NCI-H1105 (cell line): Measurements from ENCODE around the gene JAKMIP1.

Experiments used
- DNase-seq: peaks from one replicate; lab custom pipeline; 2025; lab: John Stamatoyannopoulos, UW

JAKMIP1 gene

GRCh38 chr4:6095023-6095752 is 105.2 kb downstream of the JAKMIP1 start:
- DNase-seq, result no peak

- DNase-seq, result no peak
Measured at GRCh38 chr4:6093671-6094070, 106.7 kb downstream of the JAKMIP1 start.

GRCh38 chr4:6092971-6093370 is 107.4 kb downstream of the JAKMIP1 start:
- no peak for DNase-seq

GRCh38 chr4:6092131-6092530 is 108.2 kb downstream of the JAKMIP1 start:
- no peak for DNase-seq

DNA sequence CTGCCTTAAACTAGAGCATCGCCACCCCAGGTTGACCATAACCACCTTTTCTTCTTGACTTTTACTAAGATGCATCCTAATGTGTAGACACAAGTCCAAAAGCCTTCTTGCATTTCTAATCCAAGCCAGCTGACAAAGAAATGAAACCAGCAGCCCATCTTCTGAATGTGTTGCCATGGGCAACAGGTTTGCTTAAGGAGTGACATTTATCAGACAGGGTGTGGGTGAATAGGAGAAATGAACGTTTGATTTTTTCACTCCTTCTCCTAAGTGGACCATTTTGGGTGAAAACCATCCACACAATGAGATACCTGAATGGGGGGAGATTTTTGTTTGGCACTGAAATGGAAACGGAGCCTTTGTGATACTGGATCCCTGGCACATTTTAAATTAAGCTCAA is 109.4 kb downstream of the JAKMIP1 start:
- DNase-seq, result no peak

DNA sequence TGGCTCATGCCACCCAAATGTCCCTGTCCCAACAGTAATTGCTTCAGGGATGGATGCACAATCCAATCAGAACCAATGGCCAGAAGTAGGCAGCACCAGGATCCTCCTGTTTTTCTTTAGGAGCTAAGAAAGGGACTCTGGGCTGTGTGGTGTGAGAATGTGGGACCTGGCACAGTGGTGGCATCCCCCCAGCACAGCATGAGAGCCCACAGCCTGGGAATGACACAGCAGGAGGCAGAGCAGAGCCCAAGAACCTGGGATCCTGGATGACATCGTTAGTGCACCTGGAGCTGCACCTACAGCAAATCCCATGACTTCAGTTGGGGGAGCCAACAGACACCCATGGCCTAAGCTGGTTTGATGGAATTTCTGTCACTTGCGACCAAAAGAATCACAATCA is 111.4 kb downstream of the JAKMIP1 start:
- no peak for DNase-seq

DNA sequence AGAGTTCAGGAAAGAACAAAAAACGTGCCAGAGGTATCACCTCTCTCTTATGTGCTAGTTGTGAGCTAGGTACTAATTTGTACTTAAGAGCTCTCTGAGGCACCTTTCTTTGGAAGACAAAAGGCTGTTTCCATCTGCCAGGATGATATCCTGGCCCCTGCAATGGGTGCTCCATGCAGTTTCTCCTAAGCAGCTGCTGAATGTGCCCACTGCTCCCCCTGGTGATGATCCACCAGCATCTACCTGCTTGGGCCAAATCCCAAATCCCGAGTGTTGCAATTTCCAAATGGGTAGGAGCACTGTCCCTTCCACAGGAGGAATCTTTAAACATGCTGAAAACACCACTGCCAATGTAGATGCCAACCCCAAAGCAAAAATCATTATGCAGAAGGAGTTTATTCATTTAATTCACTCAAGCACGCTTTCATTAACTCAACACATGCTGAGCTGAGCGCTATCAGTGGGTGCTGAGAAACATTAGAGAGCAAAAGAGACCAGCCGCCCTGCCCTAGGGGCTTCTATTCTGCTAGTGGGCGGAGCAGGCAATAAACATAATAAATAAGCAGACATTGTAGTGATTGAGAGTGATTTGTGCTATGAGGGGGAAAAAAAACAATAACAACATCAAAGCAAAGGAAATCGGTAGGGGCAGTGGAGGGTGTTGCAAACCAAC is 112.5 kb downstream of the JAKMIP1 start:
- DNase-seq, result peak; percentile 40

DNA sequence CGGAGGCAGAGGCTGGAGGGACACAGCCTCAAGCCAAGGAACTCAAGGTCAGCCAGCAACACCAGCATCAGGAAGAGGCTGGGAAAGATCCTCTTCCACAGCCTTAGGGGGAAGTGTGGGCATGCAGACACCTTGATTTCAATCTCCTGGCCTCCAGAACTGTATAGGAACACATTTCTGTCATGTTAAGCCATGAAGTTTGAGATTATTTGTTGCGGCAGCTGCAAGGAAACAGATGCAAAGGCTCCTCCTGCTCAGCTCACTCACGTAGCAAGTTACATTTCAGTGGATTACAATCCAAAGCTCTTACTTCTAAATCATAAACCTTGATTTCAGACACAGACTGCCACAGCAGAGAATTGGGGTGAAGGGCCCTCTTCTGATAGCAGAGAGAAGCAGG is 113.5 kb downstream of the JAKMIP1 start:
- no peak for DNase-seq

GRCh38 chr4:6085691-6086628 is 114.4 kb downstream of the JAKMIP1 start:
- no peak for DNase-seq

DNA sequence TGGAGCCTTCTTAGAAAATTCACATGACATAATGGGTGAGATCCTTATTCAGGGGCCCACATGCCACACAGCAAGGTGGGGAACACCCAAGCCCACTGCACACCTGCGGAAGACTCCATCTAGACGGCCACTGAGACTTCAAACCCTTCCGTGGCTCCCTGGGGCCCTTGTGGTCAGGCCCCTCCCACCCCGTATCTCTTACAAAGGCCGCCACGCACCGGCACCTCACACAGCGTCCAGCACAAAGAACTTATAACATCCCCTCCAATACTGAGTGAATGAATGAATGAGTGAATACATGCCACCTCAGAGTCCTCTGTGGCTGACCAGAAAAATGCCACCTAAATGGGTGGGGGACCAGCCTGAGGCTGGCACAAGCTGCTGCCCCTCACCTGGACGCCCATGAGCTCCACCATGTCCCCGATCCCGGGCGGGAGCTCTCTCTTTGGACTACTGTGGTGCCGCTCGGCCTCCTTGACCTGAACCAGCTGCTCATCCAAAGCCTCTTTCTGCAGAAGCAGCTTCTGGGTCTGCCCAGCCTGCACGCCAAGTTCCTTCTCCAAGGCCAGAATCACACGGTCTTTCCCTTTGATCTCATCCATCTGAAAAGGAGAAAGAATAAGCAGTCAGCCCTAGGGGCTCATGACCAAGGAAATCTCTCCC is 115.2 kb downstream of the JAKMIP1 start:
- no peak for DNase-seq

DNA sequence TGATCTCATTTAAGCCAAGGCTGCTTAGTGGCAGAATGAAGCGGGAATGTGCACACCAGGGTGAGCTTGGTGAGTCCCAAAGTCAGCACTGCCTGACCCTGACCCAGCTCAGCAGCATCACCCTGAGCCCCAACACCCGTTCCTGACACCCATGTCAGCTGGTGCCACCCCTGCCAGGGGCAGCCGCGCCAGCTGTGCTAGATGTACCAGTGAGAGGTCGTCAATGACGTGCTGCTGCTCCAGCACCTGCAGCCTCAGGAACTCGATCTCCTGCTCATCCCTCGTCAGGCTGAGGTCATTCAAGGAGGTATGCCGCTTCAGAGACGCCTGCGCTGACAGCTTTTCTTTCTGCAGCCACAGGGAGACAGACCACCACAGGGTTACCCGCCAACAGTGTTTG is 120.4 kb downstream of the JAKMIP1 start:
- no peak for DNase-seq

- no peak for DNase-seq
Measured at GRCh38 chr4:6078560-6078959, 121.8 kb downstream of the JAKMIP1 start.

GRCh38 chr4:6076391-6076790 is 124.0 kb downstream of the JAKMIP1 start:
- no peak for DNase-seq

DNA sequence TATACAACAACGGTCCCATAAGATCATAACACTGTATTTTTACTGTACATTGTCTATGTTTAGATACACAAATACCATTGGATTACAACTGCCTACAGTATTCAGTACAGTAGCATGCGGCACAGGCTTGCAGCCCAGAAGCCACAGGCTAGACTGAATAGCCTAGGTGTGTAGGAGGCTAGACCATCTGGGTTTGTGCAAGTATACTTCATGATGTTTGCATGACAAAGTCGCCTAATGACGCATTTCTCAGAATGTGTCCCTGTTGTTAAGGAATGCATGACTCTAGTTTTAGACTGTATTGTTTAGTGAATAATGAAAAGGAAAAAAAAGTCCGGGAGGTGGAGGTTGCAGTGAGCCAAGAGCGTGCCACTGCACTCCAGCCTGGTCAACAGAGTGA is 125.6 kb downstream of the JAKMIP1 start:
- no peak for DNase-seq

DNA sequence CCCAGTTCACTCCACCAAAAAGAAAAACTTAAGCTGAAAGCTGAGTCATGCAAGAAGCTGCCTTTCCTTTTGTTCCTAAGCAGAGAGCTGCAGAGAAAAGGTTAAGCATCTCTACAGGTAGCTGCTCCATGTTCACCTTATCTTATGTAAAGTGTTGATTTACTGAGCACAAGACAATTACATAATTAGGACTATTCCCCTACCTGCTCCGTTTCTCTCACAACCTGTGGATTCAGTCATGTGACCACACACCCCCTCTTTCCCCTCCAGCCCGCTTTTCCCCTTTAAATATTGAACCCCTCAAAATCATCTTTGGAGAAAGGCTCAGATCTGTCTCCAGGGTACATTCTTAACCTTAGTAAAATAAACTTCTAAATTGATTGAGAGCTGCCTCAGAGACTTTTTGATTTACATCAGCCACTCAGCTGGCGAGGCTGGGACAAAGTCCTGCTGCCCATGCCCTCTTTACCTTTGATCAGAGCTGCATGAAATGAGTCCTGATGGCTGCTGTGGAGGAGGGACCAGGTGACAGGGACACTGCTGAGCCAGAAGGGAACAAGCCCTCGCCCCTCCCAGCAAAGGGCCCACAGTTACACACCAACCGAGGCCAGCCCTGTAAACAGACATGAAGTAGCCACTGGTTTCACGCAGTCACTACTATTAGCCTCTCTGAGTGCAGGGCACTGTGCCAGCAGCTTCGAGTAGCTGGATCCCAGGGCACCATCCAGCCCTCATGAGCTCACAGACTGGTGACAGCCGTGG is 128.2 kb downstream of the JAKMIP1 start:
- DNase-seq, result peak; percentile 13

- DNase-seq, result no peak
Measured at GRCh38 chr4:6071191-6071958, 129.0 kb downstream of the JAKMIP1 start.

DNA sequence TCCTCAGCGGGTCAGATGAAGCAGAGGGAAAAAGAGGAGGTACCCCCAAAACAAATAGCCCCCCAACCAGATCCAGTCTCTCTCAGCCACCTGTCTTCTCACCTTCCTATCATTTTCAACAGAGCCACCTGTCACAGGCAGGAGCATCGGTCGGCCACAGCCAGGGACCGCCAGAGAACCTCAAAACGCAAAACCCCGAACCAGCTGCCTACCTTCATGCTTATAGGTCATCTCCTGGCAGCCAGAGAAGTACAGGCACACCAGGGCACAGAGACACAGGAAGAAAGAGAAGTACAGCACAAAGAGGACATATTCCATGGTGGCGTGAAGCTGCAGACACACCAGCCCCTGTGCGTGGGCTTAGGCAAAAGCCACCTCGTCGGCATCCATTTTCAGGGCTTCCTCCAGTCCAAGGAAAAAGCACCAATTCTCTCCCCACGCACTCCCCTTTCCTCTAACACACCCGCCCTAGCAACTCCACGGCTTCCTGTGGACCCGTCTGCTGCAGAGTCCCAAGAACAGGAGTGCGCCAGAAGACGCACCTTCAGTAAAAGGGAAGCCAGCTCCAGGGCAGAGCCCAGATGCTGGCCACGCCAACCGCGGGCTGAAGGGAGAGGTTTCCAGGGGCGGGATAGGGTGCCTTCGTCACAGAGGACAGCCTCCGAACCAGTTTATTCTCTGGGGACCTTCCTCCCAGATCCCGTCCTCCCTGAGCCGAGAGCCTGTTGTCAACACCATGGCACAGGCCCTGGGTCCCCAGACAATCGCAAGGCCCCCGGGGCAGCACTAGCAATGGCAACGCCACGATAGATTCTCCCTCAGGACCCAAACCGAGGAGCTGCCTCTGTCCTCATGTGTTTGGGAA is 130.3 kb downstream of the JAKMIP1 start:
- no peak for DNase-seq

- DNase-seq, result no peak
Measured at GRCh38 chr4:6068986-6069385, 131.4 kb downstream of the JAKMIP1 start.

- no peak for DNase-seq
Measured at GRCh38 chr4:6065934-6066590, 134.3 kb downstream of the JAKMIP1 start.
